ENCODE measurements around the gene UACA.

The UACA gene

GRCh38 chr15:70701171-70701570, 62.2 kb downstream of the UACA start:
- no peaks in the 10 kb centered on the region for H3K27me3 ChIP-seq (ENCODE audit: insufficient read depth, poor library complexity, severe bottlenecking)

GRCh38 chr15:70699890-70700289, 63.5 kb downstream of the UACA start:
- no peak overlapping the region for H3K27ac ChIP-seq (replicated peaks)
- DNase-seq (ENCODE audit: low read depth in 1 of 2, low spot score in 1 of 2), result no peak
- TF ChIP-seq POLR2AphosphoS5 (IDR thresholded peaks at IDR 0.05; ENCODE audit: low read depth) (no peak), CTCF (IDR thresholded peaks at IDR 0.05; ENCODE audit: insufficient read depth, low read length) (no peak)
- H3K27me3 ChIP-seq (ENCODE audit: insufficient read depth, poor library complexity, severe bottlenecking), result no peaks in the 10 kb centered on the region
- no peak overlapping the region for H3K4me3 ChIP-seq (replicated peaks; ENCODE audit: insufficient read depth, low read length)

More at GRCh38 chr15:70701171-70701570, 62.2 kb downstream of the UACA start:
- TF ChIP-seq REST (IDR thresholded peaks at IDR 0.05; ENCODE audit: insufficient replicate concordance, low read depth) (no peak), POLR2AphosphoS5 (IDR thresholded peaks at IDR 0.05; ENCODE audit: low read depth) (no peak), SPI1 (IDR thresholded peaks at IDR 0.05; ENCODE audit: borderline replicate concordance, low read depth) (no peak), CTCF (IDR thresholded peaks at IDR 0.05; ENCODE audit: insufficient read depth, low read length) (no peak), GABPA (IDR thresholded peaks at IDR 0.05; ENCODE audit: low read depth) (no peak)
- no peak overlapping the region for H3K4me3 ChIP-seq (replicated peaks; ENCODE audit: insufficient read depth, low read length)
- DNase-seq (ENCODE audit: low read depth in 1 of 2, low spot score in 1 of 2), result no peak
- H3K27ac ChIP-seq (replicated peaks), result no peak overlapping the region

- Histone ChIP-seq H3K4me3 (replicated peaks; ENCODE audit: insufficient read depth, low read length) (no peak overlapping the region), H3K27me3 (ENCODE audit: insufficient read depth, poor library complexity, severe bottlenecking) (no peaks in the 10 kb centered on the region), H3K27ac (replicated peaks) (no peak overlapping the region)
- no peak for DNase-seq (ENCODE audit: low read depth in 1 of 2, low spot score in 1 of 2)
- no peak for TF ChIP-seq REST (IDR thresholded peaks at IDR 0.05; ENCODE audit: insufficient replicate concordance, low read depth)
- TF ChIP-seq CTCF (IDR thresholded peaks at IDR 0.05; ENCODE audit: insufficient read depth, low read length), result no peak
- TF ChIP-seq GABPA (IDR thresholded peaks at IDR 0.05; ENCODE audit: low read depth), result no peak
These were observed 64.4 kb downstream of the UACA start for GRCh38 chr15:70698836-70699390.

- TF ChIP-seq CTCF (IDR thresholded peaks at IDR 0.05; ENCODE audit: insufficient read depth, low read length) (no peak), REST (IDR thresholded peaks at IDR 0.05; ENCODE audit: insufficient replicate concordance, low read depth) (no peak), GABPA (IDR thresholded peaks at IDR 0.05; ENCODE audit: low read depth) (no peak), SPI1 (IDR thresholded peaks at IDR 0.05; ENCODE audit: borderline replicate concordance, low read depth) (no peak), POLR2AphosphoS5 (IDR thresholded peaks at IDR 0.05; ENCODE audit: low read depth) (no peak)
- Histone ChIP-seq H3K4me3 (replicated peaks; ENCODE audit: insufficient read depth, low read length) (no peak overlapping the region), H3K27ac (replicated peaks) (no peak overlapping the region), H3K27me3 (ENCODE audit: insufficient read depth, poor library complexity, severe bottlenecking) (no peaks in the 10 kb centered on the region)
- DNase-seq (ENCODE audit: low read depth in 1 of 2, low spot score in 1 of 2), result no peak
These were observed 64.9 kb downstream of the UACA start for GRCh38 chr15:70698426-70698825.
